HG03095 (cell line): ENCODE measurements around the gene CFAP46.
"Not testable (repeated sequence)": the region's sequence is repeated elsewhere in the genome, so short reads cannot be mapped to it uniquely, and the experiment has no call there.

Source experiments
- ATAC-seq: cut with Tn5 transposase; IDR thresholded peaks from one replicate; pipeline ENCODE4 v1.9.1; 2021; ENCODE audit warnings: moderate library complexity; ENCODE audit not compliant: unreplicated experiment

Gene CFAP46

GRCh38 chr10:132846631-132847415, 95.5 kb downstream of the CFAP46 start:
- no peak for ATAC-seq

- ATAC-seq: no peak
Observed at GRCh38 chr10:132845780-132846595, 96.4 kb downstream of the CFAP46 start.

- ATAC-seq: no peak
Observed at GRCh38 chr10:132845041-132845551, 97.3 kb downstream of the CFAP46 start.

- ATAC-seq: no peak
Observed at GRCh38 chr10:132844069-132844809, 98.1 kb downstream of the CFAP46 start.

- ATAC-seq: not testable (repeated sequence)
Observed at GRCh38 chr10:132843276-132843675, 99.1 kb downstream of the CFAP46 start.

- ATAC-seq: no peak
Observed at GRCh38 chr10:132842397-132842796, 100.0 kb downstream of the CFAP46 start.

- ATAC-seq: no peak
Observed at GRCh38 chr10:132841615-132841975, 100.8 kb downstream of the CFAP46 start.

GRCh38 chr10:132840698-132841614, 101.4 kb downstream of the CFAP46 start:
- ATAC-seq: no peak

- no peak for ATAC-seq
Observed at GRCh38 chr10:132839061-132839460, 103.3 kb downstream of the CFAP46 start.

GRCh38 chr10:132838346-132838970, 103.9 kb downstream of the CFAP46 start:
- no peak for ATAC-seq

GRCh38 chr10:132837905-132838304, 104.5 kb downstream of the CFAP46 start:
- ATAC-seq: no peak

- ATAC-seq: no peak
Observed at GRCh38 chr10:132836832-132837540, 105.4 kb downstream of the CFAP46 start.

GRCh38 chr10:132836248-132836831, 106.0 kb downstream of the CFAP46 start:
- no peak for ATAC-seq

GRCh38 chr10:132835848-132836233, 106.5 kb downstream of the CFAP46 start:
- no peak for ATAC-seq

- no peak for ATAC-seq
Observed at GRCh38 chr10:132834891-132835847, 107.2 kb downstream of the CFAP46 start.

- no peak for ATAC-seq
Observed at GRCh38 chr10:132834311-132834761, 108.0 kb downstream of the CFAP46 start.

- ATAC-seq: no peak
Observed at GRCh38 chr10:132833421-132834111, 108.8 kb downstream of the CFAP46 start.
